B cell (primary cell): ENCODE results near the gene XPA. TPM values are rescaled to one million over a fixed set of nuclear protein-coding genes. Genes with fewer than 3 reads are reported as not detected.

Source experiments
- ATAC-seq: fragments of 200-7000 bp; cut with Tn5 transposase; one replicate; pipeline ENCODE4 v1.10.0; 2021; ENCODE audit warnings: low read depth, mild to moderate bottlenecking, moderate number of reproducible peaks, moderate library complexity
- CTCF ChIA-PET: fragments of 350-600 bp; sonication (Branson Sonifier 250); formaldehyde crosslinking; loops from one replicate; lab custom pipeline; 2021; ENCODE audit warnings: antibody characterized with exemption, inconsistent platforms; lab: Charles Lee
- POLR2A ChIA-PET: fragments of 350-600 bp; sonication (Branson Sonifier 250); formaldehyde crosslinking; loops from one replicate; lab custom pipeline; 2021; ENCODE audit warnings: antibody characterized with exemption; lab: Charles Lee
- DNase-seq: peaks from one replicate; pipeline ENCODE4 v3.0.0; 2013
- H2AFZ ChIP-seq: 2 replicates; pipeline ENCODE4 v1.6.1; 2012; ENCODE audit warnings: mild to moderate bottlenecking, low read depth, low read length; ENCODE audit not compliant: insufficient read depth, poor library complexity, severe bottlenecking
- H3K27ac ChIP-seq, 2 donors: 1 replicate in 1 of 2; 2 replicates in 1 of 2; pipeline ENCODE4 v1.5.1; 2012 to 2013; ENCODE audit warnings: low read length in 2 of 2, mild to moderate bottlenecking in 2 of 2, moderate library complexity in 1 of 2
- H3K27me3 ChIP-seq, 4 experiments: fragments of 200-600 bp in 1 of 4; sonication (generic) in 1 of 4; replicated peaks in 1 of 4; 1 replicate in 2 of 4; 2 replicates in 2 of 4; pipeline versions ENCODE4 v1.6.1 to v1.7.0; 2013 to 2016; ENCODE audit warnings: low read length in 3 of 4, mild to moderate bottlenecking in 2 of 4, mixed read lengths in 1 of 4, moderate library complexity in 1 of 4; ENCODE audit not compliant: insufficient read depth in 4 of 4, control insufficient read depth in 3 of 4; ENCODE audit errors: control extremely low read depth in 1 of 4
- H3K36me3 ChIP-seq, 2 experiments: replicated peaks in 1 of 2; 1 replicate in 1 of 2; 2 replicates in 1 of 2; pipeline versions ENCODE4 v1.6.1 to v1.7.1; 2013; ENCODE audit warnings: low read length in 1 of 2; ENCODE audit not compliant: insufficient read depth in 2 of 2, control insufficient read depth in 1 of 2; ENCODE audit errors: control extremely low read depth in 1 of 2, extremely low read depth in 1 of 2
- H3K4me1 ChIP-seq, 2 donors: fragments of 200-600 bp in 1 of 2; sonication (generic) in 1 of 2; 1 replicate in 1 of 2; 2 replicates in 1 of 2; pipeline versions ENCODE4 v1.5.1 to v1.6.1; 2013 to 2017; ENCODE audit warnings: low read length in 2 of 2; ENCODE audit not compliant: control insufficient read depth in 2 of 2, insufficient read depth in 2 of 2
- H3K4me2 ChIP-seq: replicated peaks from 2 replicates; pipeline ENCODE3; 2012; ENCODE audit warnings: mild to moderate bottlenecking, low read depth, low read length; ENCODE audit not compliant: poor library complexity, severe bottlenecking
- H3K4me3 ChIP-seq, 5 experiments: fragments of 200-600 bp in 1 of 5; sonication (generic) in 1 of 5; 1 replicate in 3 of 5; 2 replicates in 2 of 5; pipeline versions ENCODE4 v1.5.1 to v1.7.0; 2011 to 2016; ENCODE audit warnings: low read length in 4 of 5, mild to moderate bottlenecking in 4 of 5, low read depth in 2 of 5, control low read depth in 1 of 5, moderate library complexity in 1 of 5; ENCODE audit not compliant: insufficient read depth in 1 of 5; ENCODE audit errors: control extremely low read depth in 1 of 5, extremely low read depth in 1 of 5
- H3K79me2 ChIP-seq: fragments of 200-600 bp; sonication (generic); one replicate; pipeline ENCODE4 v1.6.0; 2016; ENCODE audit warnings: low read length; ENCODE audit not compliant: control insufficient read depth, insufficient read depth
- H3K9ac ChIP-seq: fragments of 200-600 bp; sonication (generic); 2 replicates; pipeline ENCODE4 v1.6.1; 2017; ENCODE audit warnings: mild to moderate bottlenecking, low read length, moderate library complexity
- H3K9me3 ChIP-seq, 3 donors: one replicate each; pipeline versions ENCODE4 v1.6.1 to v1.7.1; 2013; ENCODE audit warnings: low read length in 2 of 3; ENCODE audit not compliant: control insufficient read depth in 2 of 3, insufficient read depth in 1 of 3; ENCODE audit errors: control extremely low read depth in 1 of 3
- H4K20me1 ChIP-seq: 2 replicates; pipeline ENCODE4 v1.6.0; 2012; ENCODE audit warnings: mild to moderate bottlenecking, low read length; ENCODE audit not compliant: insufficient read depth, control insufficient read depth, poor library complexity, severe bottlenecking
- H3K27ac Mint-ChIP-seq: one replicate; pipeline ENCODE4 v1.8.0; 2021; ENCODE audit warnings: mixed read lengths
- H3K27me3 Mint-ChIP-seq: one replicate; pipeline ENCODE4 v1.8.0; 2021; ENCODE audit warnings: mixed read lengths
- H3K4me1 Mint-ChIP-seq: one replicate; pipeline ENCODE4 v1.8.0; 2021; ENCODE audit warnings: mixed read lengths
- H3K4me3 Mint-ChIP-seq: one replicate; pipeline ENCODE4 v1.8.0; 2021; ENCODE audit warnings: mixed read lengths
- H3K9me3 Mint-ChIP-seq: one replicate; pipeline ENCODE4 v1.8.0; 2022; ENCODE audit warnings: mixed read lengths; ENCODE audit not compliant: insufficient read depth
- CTCF ChIP-seq: fragments of 200-600 bp; IDR thresholded peaks from one replicate; pipeline ENCODE4 v1.8.0; 2022; ENCODE audit warnings: antibody characterized with exemption, mild to moderate bottlenecking
- EZH2 ChIP-seq: IDR thresholded peaks from 2 replicates; pipeline ENCODE4 v1.6.1; 2012; ENCODE audit warnings: borderline replicate concordance, low read depth, mild to moderate bottlenecking, moderate library complexity, low read length; ENCODE audit not compliant: insufficient read depth, poor library complexity, severe bottlenecking
- WGBS: methylation state at CpG from one replicate; pipeline ENCODE4 v1.1.5; 2013; ENCODE audit warnings: missing lambda C conversion rate; ENCODE audit not compliant: insufficient coverage; 5-methylcytosine and 5-hydroxymethylcytosine counted together
- intact Hi-C: fragments of 100-400 bp; cut with micrococcal nuclease; formaldehyde crosslinking; loops from one replicate; pipeline ENCODE4 v1.10.0; 2022
- polyA plus RNA-seq: library from polyadenylated mRNA; depleted of rRNA; stranded (reverse); fragments of >200 nt; gene quantifications from 2 replicates; pipeline ENCODE4 v1.2.3, GENCODE V29; 2012
- total RNA-seq, 2 donors: library from RNA; stranded (reverse); fragments of 120-200 nt in 1 of 2; gene quantifications; 1 replicate in 1 of 2; 2 replicates in 1 of 2; pipeline versions ENCODE4 v1.2.3 to v1.2.4, GENCODE V29; 2013 to 2022

The XPA gene
- total and polyA plus RNA-seq, 2 donors (not counting 1 experiment from before 2014, with no cell fraction given): 3.8 to 21.3 TPM

- peaks cover 41% of the 10 kb centered on the region for H3K79me2 ChIP-seq
- H3K4me2 ChIP-seq: peak overlapping the region; percentile 90
- Mint-ChIP-seq H3K4me1 (peaks cover 59% of the 10 kb centered on the region), H3K27me3 (peaks cover under 1% of the 10 kb centered on the region), H3K27ac (peak overlapping the region; percentile 94), H3K4me3 (peak overlapping the region; percentile 91), H3K9me3 (no peaks in the 10 kb centered on the region)
- H3K4me3 ChIP-seq: peak overlapping the region; percentile 67 to 84 (median 74)
- H3K9me3 ChIP-seq: peaks cover 0 to 3% (median 0%) of the 10 kb centered on the region in 3 donors
- peak overlapping the region; percentile 88 for H2AFZ ChIP-seq
- CTCF ChIA-PET: interaction anchor here (0.9 to 1.2 kb wide), 3 partner anchors 32 to 339 kb away, joined by 3 read pairs; partner anchors contain the start of genes NCBP1 and TSTD2
- H3K36me3 ChIP-seq: peaks cover 0 to 21% of the 10 kb centered on the region in 2 experiments
- peak overlapping the region; percentile 81 for H3K9ac ChIP-seq
- WGBS: 0% methylated on average over 4 of the region's 9 CpGs
- ATAC-seq (no peak), DNase-seq (no peak)
- H3K4me1 ChIP-seq: peaks cover 30 to 40% of the 10 kb centered on the region in 2 donors
- intact Hi-C loops: loop anchor here (2.0 to 10.0 kb wide), 5 partner anchors 206 to 1279 kb away; partner anchors contain the start of genes ANP32B and ZNF367
- no peaks in the 10 kb centered on the region for H3K27me3 ChIP-seq
- H4K20me1 ChIP-seq: no peaks in the 10 kb centered on the region
- TF ChIP-seq EZH2 (no peak), CTCF (no peak)
- peak overlapping the region; percentile 53 to 82 for H3K27ac ChIP-seq
- POLR2A ChIA-PET: interaction anchor here (0.7 kb wide), 1 partner anchor 226 kb away, joined by 4 read pairs; the partner anchor contains the start of gene TRMO
These were observed 941 bp downstream of the XPA start for GRCh38 chr9:97695995-97696802.

GRCh38 chr9:97695390-97695789 lies 1.8 kb downstream of the XPA start:
- TF ChIP-seq EZH2 (no peak), CTCF (no peak)
- Histone ChIP-seq H3K36me3 (peaks cover 0 to 27% of the 10 kb centered on the region in 2 experiments), H2AFZ (no peak overlapping the region), H3K79me2 (peaks cover 41% of the 10 kb centered on the region), H3K4me3 (no peak overlapping the region), H3K27me3 (no peaks in the 10 kb centered on the region), H3K9ac (peak overlapping the region; percentile 81), H3K9me3 (peaks cover 0 to 3% (median 0%) of the 10 kb centered on the region in 3 donors), H3K4me2 (peak overlapping the region; percentile 90), H3K27ac (no peak overlapping the region), H4K20me1 (no peaks in the 10 kb centered on the region), H3K4me1 (peaks cover 30 to 40% of the 10 kb centered on the region in 2 donors)
- WGBS: 100% methylated on average over 2 of the region's 3 CpGs
- intact Hi-C loops: loop anchor here (5.0 to 10.0 kb wide), 4 partner anchors 207 to 1278 kb away; partner anchors contain the start of genes ANP32B and ZNF367
- ChIA-PET CTCF (no interaction called here), POLR2A (no interaction called here)
- no peaks in the 10 kb centered on the region for H3K27me3 Mint-ChIP-seq
- H3K4me1 Mint-ChIP-seq: peaks cover 59% of the 10 kb centered on the region
- ATAC-seq: no peak
- H3K4me3 Mint-ChIP-seq: peak overlapping the region; percentile 91
- no peak for DNase-seq
- H3K9me3 Mint-ChIP-seq: no peaks in the 10 kb centered on the region
- no peak overlapping the region for H3K27ac Mint-ChIP-seq
